GM12878 (cell line): ENCODE results near the gene LDLRAD4. TPM values are rescaled to one million over a fixed set of nuclear protein-coding genes. Genes with fewer than 3 reads are reported as not detected.

Source experiments
- ASH2L ChIP-seq: fragments of 300-600, 200-600 bp; sonication (generic); IDR thresholded peaks from 2 replicates; pipeline ENCODE4 v1.6.1; 2017; ENCODE audit warnings: low read depth, mild to moderate bottlenecking, borderline replicate concordance
- BMI1 ChIP-seq: fragments of 450-650 bp; IDR thresholded peaks from 2 replicates; pipeline ENCODE4 v1.6.1; 2016; ENCODE audit warnings: mild to moderate bottlenecking, moderate library complexity, borderline replicate concordance
- CUX1 ChIP-seq: IDR thresholded peaks from 2 replicates; pipeline ENCODE4 v1.6.1; 2012; ENCODE audit warnings: improper control_type of control experiment, low read depth, low read length; ENCODE audit not compliant: insufficient replicate concordance
- MEF2B ChIP-seq: fragments of 450-650 bp; IDR thresholded peaks from 2 replicates; pipeline ENCODE4 v1.6.1; 2018; ENCODE audit warnings: mild to moderate bottlenecking, moderate library complexity; ENCODE audit not compliant: partially characterized antibody, poor library complexity, severe bottlenecking
- NR2F1 ChIP-seq: fragments of 450-650 bp; conservative IDR thresholded peaks from 2 replicates; pipeline ENCODE4 v1.6.1; 2017; ENCODE audit warnings: mild to moderate bottlenecking
- polyA plus RNA-seq, 11 experiments: library from polyadenylated mRNA; depleted of rRNA in 4 of 11; unstranded in 6 of 11; stranded (reverse) in 5 of 11; fragments of >200 nt; fragmentation: Nextera tagmentation in 4 of 11; fragmentation: Illumina TruSeq in 1 of 11; extraction: Ambion mirVana in 4 of 11; extraction: Trizol in 1 of 11; gene quantifications; 1 replicate in 1 of 11; 2 replicates in 10 of 11; pipeline versions ENCODE4 v1.2.1 to v1.2.3, GENCODE V29; 2011 to 2016; ENCODE audit warnings: inconsistent platforms in 2 of 11, missing spikeins in 2 of 11, low read depth in 1 of 11
- total RNA-seq, 4 experiments: library from RNA; depleted of rRNA in 3 of 4; stranded (reverse); fragments of >200 nt in 3 of 4; fragmentation: Illumina TruSeq in 1 of 4; extraction: Trizol in 1 of 4; gene quantifications; 2 replicates each; pipeline versions ENCODE4 v1.2.1 to v1.2.3, GENCODE V29; 2013 to 2021
- TF ChIP-seq, protein P1 (sequence below): fragments of 450-650 bp; conservative IDR thresholded peaks from 2 replicates; pipeline ENCODE4 v1.6.1; 2017; ENCODE audit warnings: mild to moderate bottlenecking, moderate library complexity

LDLRAD4 gene
- total and polyA plus RNA-seq, 10 of the 15 experiments (the other 5 are each of a cell fraction or from before 2014, with no cell fraction given): 2.7 to 16.8 (median 11.2) TPM

- TF ChIP-seq CUX1 (no peak), NR2F1 (no peak), BMI1 (no peak), MEF2B (no peak), ASH2L (no peak)
- TF ChIP-seq, protein P1, sequence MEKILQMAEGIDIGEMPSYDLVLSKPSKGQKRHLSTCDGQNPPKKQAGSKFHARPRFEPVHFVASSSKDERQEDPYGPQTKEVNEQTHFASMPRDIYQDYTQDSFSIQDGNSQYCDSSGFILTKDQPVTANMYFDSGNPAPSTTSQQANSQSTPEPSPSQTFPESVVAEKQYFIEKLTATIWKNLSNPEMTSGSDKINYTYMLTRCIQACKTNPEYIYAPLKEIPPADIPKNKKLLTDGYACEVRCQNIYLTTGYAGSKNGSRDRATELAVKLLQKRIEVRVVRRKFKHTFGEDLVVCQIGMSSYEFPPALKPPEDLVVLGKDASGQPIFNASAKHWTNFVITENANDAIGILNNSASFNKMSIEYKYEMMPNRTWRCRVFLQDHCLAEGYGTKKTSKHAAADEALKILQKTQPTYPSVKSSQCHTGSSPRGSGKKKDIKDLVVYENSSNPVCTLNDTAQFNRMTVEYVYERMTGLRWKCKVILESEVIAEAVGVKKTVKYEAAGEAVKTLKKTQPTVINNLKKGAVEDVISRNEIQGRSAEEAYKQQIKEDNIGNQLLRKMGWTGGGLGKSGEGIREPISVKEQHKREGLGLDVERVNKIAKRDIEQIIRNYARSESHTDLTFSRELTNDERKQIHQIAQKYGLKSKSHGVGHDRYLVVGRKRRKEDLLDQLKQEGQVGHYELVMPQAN: no peak
Observed at GRCh38 chr18:13186687-13187086, 31.9 kb upstream of the LDLRAD4 start (continued).
